SK-N-SH treated with all-trans-retinoic acid at 6 μM for 48 hours (cell line): Measurements from ENCODE around the gene DRC1.

Experiments used
- ARNTL ChIP-seq: fragments of 450-650 bp; formaldehyde crosslinking; IDR thresholded peaks from 2 replicates; pipeline ENCODE4 v1.5.0; 2020; ENCODE audit warnings: low read depth, mild to moderate bottlenecking, moderate library complexity, borderline replicate concordance
- CSDC2 ChIP-seq: fragments of 250-450 bp; sonication (Bioruptor Pico); IDR thresholded peaks from 2 replicates; pipeline ENCODE4 v1.5.0; 2020; ENCODE audit warnings: mild to moderate bottlenecking, moderate library complexity
- GLIS3 ChIP-seq: fragments of 250-450 bp; sonication (Bioruptor Pico); IDR thresholded peaks from 2 replicates; pipeline ENCODE4 v1.5.0; 2020; ENCODE audit warnings: mild to moderate bottlenecking, moderate library complexity
- ISL1 ChIP-seq: fragments of 250-450 bp; sonication (Bioruptor Pico); IDR thresholded peaks from 2 replicates; pipeline ENCODE4 v2.1.2; 2022; ENCODE audit warnings: mild to moderate bottlenecking, moderate library complexity
- OSR1 ChIP-seq: fragments of 250-450 bp; sonication (Bioruptor Pico); IDR thresholded peaks from 2 replicates; pipeline ENCODE4 v1.8.0; 2022; ENCODE audit warnings: moderate library complexity, mild to moderate bottlenecking, inconsistent platforms
- PPARA ChIP-seq: fragments of 250-450 bp; sonication (Bioruptor Pico); IDR thresholded peaks from 2 replicates; pipeline ENCODE4 v1.5.0; 2020; ENCODE audit warnings: mild to moderate bottlenecking, borderline replicate concordance
- RARB ChIP-seq: fragments of 250-450 bp; sonication (Bioruptor Pico); IDR thresholded peaks from 2 replicates; pipeline ENCODE4 v1.8.0; 2021; ENCODE audit warnings: mild to moderate bottlenecking, moderate library complexity
- SNAI2 ChIP-seq: fragments of 250-450 bp; sonication (Bioruptor Pico); IDR thresholded peaks from 2 replicates; pipeline ENCODE4 v1.5.0; 2020; ENCODE audit warnings: mild to moderate bottlenecking, moderate library complexity
- ZC3H10 ChIP-seq: fragments of 250-450 bp; sonication (Bioruptor Pico); IDR thresholded peaks from 2 replicates; pipeline ENCODE4 v1.5.1; 2021; ENCODE audit warnings: mild to moderate bottlenecking, moderate library complexity
- ZFP30 ChIP-seq: fragments of 450-650 bp; formaldehyde crosslinking; IDR thresholded peaks from 2 replicates; pipeline ENCODE4 v1.5.0; 2022; ENCODE audit warnings: mild to moderate bottlenecking, moderate library complexity
- ZNF8 ChIP-seq: fragments of 450-650 bp; formaldehyde crosslinking; IDR thresholded peaks from 2 replicates; pipeline ENCODE4 v1.5.0; 2020; ENCODE audit warnings: mild to moderate bottlenecking, moderate library complexity
- TF ChIP-seq, protein P1 (sequence below): fragments of 250-450 bp; sonication (Bioruptor Pico); IDR thresholded peaks from 2 replicates; pipeline ENCODE4 v1.8.0; 2021; ENCODE audit warnings: low read depth, mild to moderate bottlenecking, moderate library complexity, borderline replicate concordance
- TF ChIP-seq, protein P2 (sequence below): fragments of 250-450 bp; sonication (Bioruptor Pico); IDR thresholded peaks from 2 replicates; pipeline ENCODE4 v1.8.0; 2020; ENCODE audit warnings: mild to moderate bottlenecking, moderate library complexity, borderline replicate concordance
- TF ChIP-seq, protein P3 (sequence below): fragments of 250-450 bp; sonication (Bioruptor Pico); IDR thresholded peaks from 2 replicates; pipeline ENCODE4 v1.5.1; 2020; ENCODE audit warnings: low read depth, mild to moderate bottlenecking, moderate library complexity

DNA sequence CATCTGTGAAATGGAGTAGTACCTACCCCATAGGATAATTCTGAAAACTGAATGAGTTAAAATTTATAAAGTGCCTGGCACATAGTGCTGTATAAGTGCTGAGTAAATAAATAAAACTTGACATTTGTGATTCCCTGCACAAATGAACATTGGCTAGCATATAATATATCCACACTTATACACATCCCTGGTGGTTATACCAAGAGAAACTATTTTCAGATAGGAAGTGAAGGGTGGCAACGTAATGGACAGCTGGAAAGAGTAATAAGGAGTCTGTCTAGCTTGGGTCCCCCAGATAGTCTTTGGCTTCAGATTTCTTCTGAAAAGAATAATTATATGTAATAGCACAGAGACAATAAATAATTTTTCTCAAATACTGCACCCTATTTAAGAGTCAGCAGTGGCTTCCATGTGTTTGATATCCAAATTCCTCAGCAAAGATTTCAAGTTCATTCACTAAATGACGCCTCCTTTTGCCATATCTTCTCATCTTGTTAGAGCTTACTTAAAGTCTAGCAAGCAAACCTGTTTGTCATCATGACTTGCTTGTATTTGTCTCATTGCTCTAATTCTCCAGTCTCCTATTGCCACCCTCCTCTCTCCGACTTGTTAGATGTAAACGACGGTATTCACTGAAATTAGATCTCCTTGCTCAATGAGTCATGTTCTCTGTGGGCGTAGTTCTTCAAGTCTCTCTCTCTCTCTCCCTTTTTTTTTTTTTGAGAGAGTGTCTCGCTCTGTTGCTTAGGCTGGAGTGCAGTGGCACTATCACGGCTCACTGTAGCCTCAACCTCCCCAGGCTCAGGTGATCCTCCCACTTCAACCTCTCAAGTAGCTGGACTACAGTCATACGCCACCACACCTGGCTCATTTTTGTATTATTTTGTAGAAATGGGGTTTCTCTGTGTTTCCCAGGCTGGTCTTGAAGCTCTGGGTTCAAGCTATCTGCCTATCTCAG is 46.4 kb upstream of the DRC1 start:
- TF ChIP-seq, protein P1, sequence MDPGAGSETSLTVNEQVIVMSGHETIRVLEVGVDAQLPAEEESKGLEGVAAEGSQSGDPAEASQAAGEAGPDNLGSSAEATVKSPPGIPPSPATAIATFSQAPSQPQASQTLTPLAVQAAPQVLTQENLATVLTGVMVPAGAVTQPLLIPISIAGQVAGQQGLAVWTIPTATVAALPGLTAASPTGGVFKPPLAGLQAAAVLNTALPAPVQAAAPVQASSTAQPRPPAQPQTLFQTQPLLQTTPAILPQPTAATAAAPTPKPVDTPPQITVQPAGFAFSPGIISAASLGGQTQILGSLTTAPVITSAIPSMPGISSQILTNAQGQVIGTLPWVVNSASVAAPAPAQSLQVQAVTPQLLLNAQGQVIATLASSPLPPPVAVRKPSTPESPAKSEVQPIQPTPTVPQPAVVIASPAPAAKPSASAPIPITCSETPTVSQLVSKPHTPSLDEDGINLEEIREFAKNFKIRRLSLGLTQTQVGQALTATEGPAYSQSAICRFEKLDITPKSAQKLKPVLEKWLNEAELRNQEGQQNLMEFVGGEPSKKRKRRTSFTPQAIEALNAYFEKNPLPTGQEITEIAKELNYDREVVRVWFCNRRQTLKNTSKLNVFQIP (CRISPR knock-in tag), result no peak
- TF ChIP-seq ZC3H10 (no peak), SNAI2 (no peak), ARNTL (no peak), ZNF8 (no peak), RARB (CRISPR knock-in tag) (no peak), CSDC2 (CRISPR knock-in tag) (no peak), GLIS3 (no peak), ISL1 (no peak), ZFP30 (no peak), OSR1 (CRISPR knock-in tag) (no peak), PPARA (no peak)
- TF ChIP-seq, protein P2, sequence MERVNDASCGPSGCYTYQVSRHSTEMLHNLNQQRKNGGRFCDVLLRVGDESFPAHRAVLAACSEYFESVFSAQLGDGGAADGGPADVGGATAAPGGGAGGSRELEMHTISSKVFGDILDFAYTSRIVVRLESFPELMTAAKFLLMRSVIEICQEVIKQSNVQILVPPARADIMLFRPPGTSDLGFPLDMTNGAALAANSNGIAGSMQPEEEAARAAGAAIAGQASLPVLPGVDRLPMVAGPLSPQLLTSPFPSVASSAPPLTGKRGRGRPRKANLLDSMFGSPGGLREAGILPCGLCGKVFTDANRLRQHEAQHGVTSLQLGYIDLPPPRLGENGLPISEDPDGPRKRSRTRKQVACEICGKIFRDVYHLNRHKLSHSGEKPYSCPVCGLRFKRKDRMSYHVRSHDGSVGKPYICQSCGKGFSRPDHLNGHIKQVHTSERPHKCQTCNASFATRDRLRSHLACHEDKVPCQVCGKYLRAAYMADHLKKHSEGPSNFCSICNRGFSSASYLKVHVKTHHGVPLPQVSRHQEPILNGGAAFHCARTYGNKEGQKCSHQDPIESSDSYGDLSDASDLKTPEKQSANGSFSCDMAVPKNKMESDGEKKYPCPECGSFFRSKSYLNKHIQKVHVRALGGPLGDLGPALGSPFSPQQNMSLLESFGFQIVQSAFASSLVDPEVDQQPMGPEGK (CRISPR knock-in tag), result no peak
- TF ChIP-seq, protein P3, sequence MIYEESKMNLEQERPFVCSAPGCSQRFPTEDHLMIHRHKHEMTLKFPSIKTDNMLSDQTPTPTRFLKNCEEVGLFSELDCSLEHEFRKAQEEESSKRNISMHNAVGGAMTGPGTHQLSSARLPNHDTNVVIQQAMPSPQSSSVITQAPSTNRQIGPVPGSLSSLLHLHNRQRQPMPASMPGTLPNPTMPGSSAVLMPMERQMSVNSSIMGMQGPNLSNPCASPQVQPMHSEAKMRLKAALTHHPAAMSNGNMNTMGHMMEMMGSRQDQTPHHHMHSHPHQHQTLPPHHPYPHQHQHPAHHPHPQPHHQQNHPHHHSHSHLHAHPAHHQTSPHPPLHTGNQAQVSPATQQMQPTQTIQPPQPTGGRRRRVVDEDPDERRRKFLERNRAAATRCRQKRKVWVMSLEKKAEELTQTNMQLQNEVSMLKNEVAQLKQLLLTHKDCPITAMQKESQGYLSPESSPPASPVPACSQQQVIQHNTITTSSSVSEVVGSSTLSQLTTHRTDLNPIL (CRISPR knock-in tag), result no peak
